Tibial nerve (tissue), 4 donors: ENCODE measurements around the gene TAX1BP1.

Experiments
- EP300 ChIP-seq, 2 donors: sonication (generic); formaldehyde crosslinking; IDR thresholded peaks; one replicate each; pipeline ENCODE4 v1.6.1; 2017; ENCODE audit warnings: antibody characterized with exemption in 2 of 2, mild to moderate bottlenecking in 1 of 2
- TF ChIP-seq, protein P1 (sequence below), 5 experiments: fragments of 200-600 bp in 3 of 5; fragments of 450-650 bp in 2 of 5; sonication (generic) in 3 of 5; IDR thresholded peaks; one replicate each; pipeline ENCODE4 v1.5.1; 2016 to 2019; ENCODE audit warnings: antibody characterized with exemption in 5 of 5, mild to moderate bottlenecking in 3 of 5, moderate library complexity in 2 of 5

DNA sequence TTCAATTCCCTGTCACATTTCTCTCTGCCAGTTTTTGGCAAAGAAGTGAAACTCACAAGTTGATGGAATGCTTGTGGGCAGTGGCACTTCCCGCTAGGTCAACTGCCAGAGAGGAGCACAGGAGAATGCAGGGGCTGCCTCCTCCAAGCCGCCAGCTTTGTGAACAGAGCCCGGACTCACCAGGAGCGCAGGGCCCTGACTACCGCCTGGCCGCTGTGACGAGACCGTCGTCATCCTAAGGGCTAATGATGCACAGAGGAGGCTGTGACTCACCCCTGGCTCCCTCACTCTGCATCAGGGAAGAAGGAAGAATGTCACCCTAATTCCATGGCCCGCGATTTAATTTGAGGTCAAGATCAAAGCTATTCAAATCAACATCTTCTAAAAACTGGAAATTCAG lies 123.9 kb downstream of the TAX1BP1 start:
- TF ChIP-seq, protein P1, sequence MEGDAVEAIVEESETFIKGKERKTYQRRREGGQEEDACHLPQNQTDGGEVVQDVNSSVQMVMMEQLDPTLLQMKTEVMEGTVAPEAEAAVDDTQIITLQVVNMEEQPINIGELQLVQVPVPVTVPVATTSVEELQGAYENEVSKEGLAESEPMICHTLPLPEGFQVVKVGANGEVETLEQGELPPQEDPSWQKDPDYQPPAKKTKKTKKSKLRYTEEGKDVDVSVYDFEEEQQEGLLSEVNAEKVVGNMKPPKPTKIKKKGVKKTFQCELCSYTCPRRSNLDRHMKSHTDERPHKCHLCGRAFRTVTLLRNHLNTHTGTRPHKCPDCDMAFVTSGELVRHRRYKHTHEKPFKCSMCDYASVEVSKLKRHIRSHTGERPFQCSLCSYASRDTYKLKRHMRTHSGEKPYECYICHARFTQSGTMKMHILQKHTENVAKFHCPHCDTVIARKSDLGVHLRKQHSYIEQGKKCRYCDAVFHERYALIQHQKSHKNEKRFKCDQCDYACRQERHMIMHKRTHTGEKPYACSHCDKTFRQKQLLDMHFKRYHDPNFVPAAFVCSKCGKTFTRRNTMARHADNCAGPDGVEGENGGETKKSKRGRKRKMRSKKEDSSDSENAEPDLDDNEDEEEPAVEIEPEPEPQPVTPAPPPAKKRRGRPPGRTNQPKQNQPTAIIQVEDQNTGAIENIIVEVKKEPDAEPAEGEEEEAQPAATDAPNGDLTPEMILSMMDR (IDR thresholded peaks at IDR 0.05): no peak
- no peak for TF ChIP-seq EP300 (IDR thresholded peaks at IDR 0.05)
